Loucy (cell line): ENCODE results near the gene AP1S1.

Source experiments
- H2AFZ ChIP-seq: fragments of 200-600 bp; sonication (generic); 2 replicates; pipeline ENCODE4 v1.6.0; 2016; ENCODE audit warnings: antibody characterized with exemption, mild to moderate bottlenecking, low read length, moderate library complexity
- H3F3A ChIP-seq: fragments of 200-600 bp; 2 replicates; pipeline ENCODE4 v1.6.0; 2016; ENCODE audit warnings: antibody characterized with exemption, low read depth, mild to moderate bottlenecking
- H3K27me3 ChIP-seq: fragments of 200-600 bp; sonication (generic); 2 replicates; pipeline ENCODE4 v1.6.1; 2014; ENCODE audit warnings: low read length, mild to moderate bottlenecking; ENCODE audit not compliant: insufficient read depth, poor library complexity, severe bottlenecking
- H3K36me3 ChIP-seq: fragments of 200-600 bp; sonication (generic); 2 replicates; pipeline ENCODE4 v1.6.1; 2016; ENCODE audit warnings: low read length; ENCODE audit not compliant: insufficient read depth
- H3K4me1 ChIP-seq: fragments of 200-600 bp; sonication (generic); 2 replicates; pipeline ENCODE4 v1.5.1; 2014; ENCODE audit warnings: low read length, mild to moderate bottlenecking; ENCODE audit not compliant: insufficient read depth, poor library complexity, severe bottlenecking
- H3K4me2 ChIP-seq: fragments of 200-600 bp; sonication (generic); 2 replicates; pipeline ENCODE4 v1.6.0; 2014; ENCODE audit warnings: antibody characterized with exemption, low read length, low read depth, mild to moderate bottlenecking; ENCODE audit not compliant: poor library complexity, severe bottlenecking
- H3K4me3 ChIP-seq: fragments of 200-600 bp; sonication (generic); 2 replicates; pipeline ENCODE4 v1.5.1; 2014; ENCODE audit warnings: low read length, mild to moderate bottlenecking, mixed read lengths; ENCODE audit not compliant: poor library complexity, severe bottlenecking
- H3K79me2 ChIP-seq: fragments of 200-600 bp; sonication (generic); 2 replicates; pipeline ENCODE4 v1.6.1; 2014; ENCODE audit warnings: low read length; ENCODE audit not compliant: insufficient read depth
- H3K9ac ChIP-seq: fragments of 200-600 bp; sonication (generic); 2 replicates; pipeline ENCODE4 v1.6.0; 2014; ENCODE audit warnings: mild to moderate bottlenecking, low read depth, low read length, moderate library complexity; ENCODE audit not compliant: poor library complexity, severe bottlenecking
- H3K9me2 ChIP-seq: fragments of 200-600 bp; sonication (generic); replicated peaks from 2 replicates; pipeline ENCODE4 v1.6.1; 2016; ENCODE audit warnings: low read depth, low read length, mixed read lengths
- H3K9me3 ChIP-seq: fragments of 200-600 bp; sonication (generic); 2 replicates; pipeline ENCODE4 v1.6.1; 2014; ENCODE audit warnings: mild to moderate bottlenecking, antibody characterized with exemption, low read length, low read depth; ENCODE audit not compliant: insufficient read depth
- H4K20me1 ChIP-seq: fragments of 200-600 bp; sonication (generic); 2 replicates; pipeline ENCODE4 v1.6.0; 2014; ENCODE audit warnings: antibody characterized with exemption, low read length, mild to moderate bottlenecking; ENCODE audit not compliant: insufficient read depth, poor library complexity, severe bottlenecking
- CTCF ChIP-seq: fragments of 200-600 bp; sonication (generic); conservative IDR thresholded peaks from 2 replicates; pipeline ENCODE4 v1.5.1; 2014; ENCODE audit warnings: mild to moderate bottlenecking, antibody characterized with exemption, low read length
- EZH2phosphoT487 ChIP-seq: fragments of 200-600 bp; IDR thresholded peaks from 2 replicates; pipeline ENCODE4 v1.6.1; 2018; ENCODE audit warnings: antibody characterized with exemption, mild to moderate bottlenecking, moderate library complexity, borderline replicate concordance

The AP1S1 gene

DNA sequence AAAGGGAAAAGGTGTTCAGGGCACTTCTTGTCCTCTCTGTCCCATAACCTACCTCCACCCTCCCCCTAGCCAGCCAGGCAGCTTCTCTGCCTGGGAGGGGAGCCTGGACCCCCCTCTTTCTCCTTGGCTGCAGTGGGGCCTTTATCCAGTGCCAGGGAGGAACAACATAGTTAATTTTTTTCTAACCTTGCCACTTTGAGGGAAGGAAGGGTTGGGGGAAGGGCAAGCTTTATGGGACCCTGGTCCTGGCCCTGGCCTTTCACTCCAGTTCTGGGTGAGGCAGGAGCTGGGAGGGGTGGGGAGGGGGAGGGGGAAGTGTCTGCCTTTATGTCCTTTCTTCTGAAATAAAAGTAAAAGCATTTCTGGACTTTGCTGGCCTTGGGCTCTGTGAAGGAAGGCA lies 6.6 kb downstream of the AP1S1 start:
- H4K20me1 ChIP-seq = peaks cover 15% of the 10 kb centered on the region
- H3K4me2 ChIP-seq = no peak overlapping the region
- H3K4me1 ChIP-seq = peaks cover 5% of the 10 kb centered on the region
- H3K36me3 ChIP-seq = no peaks in the 10 kb centered on the region
- peaks cover 6% of the 10 kb centered on the region; the same call in 1 of the 2 replicates for H3K79me2 ChIP-seq
- no peak for TF ChIP-seq EZH2phosphoT487
- no peak for TF ChIP-seq CTCF
- H3K9me3 ChIP-seq = no peaks in the 10 kb centered on the region
- H3K4me3 ChIP-seq = no peak overlapping the region
- H3K27me3 ChIP-seq = no peaks in the 10 kb centered on the region
- 0 out of 2 replicates have a peak, but pooled peaks cover 3% of the 10 kb centered on the region for H3F3A ChIP-seq
- no peak overlapping the region for H3K9ac ChIP-seq
- no peak overlapping the region for H2AFZ ChIP-seq
- H3K9me2 ChIP-seq = no peaks in the 10 kb centered on the region

DNA sequence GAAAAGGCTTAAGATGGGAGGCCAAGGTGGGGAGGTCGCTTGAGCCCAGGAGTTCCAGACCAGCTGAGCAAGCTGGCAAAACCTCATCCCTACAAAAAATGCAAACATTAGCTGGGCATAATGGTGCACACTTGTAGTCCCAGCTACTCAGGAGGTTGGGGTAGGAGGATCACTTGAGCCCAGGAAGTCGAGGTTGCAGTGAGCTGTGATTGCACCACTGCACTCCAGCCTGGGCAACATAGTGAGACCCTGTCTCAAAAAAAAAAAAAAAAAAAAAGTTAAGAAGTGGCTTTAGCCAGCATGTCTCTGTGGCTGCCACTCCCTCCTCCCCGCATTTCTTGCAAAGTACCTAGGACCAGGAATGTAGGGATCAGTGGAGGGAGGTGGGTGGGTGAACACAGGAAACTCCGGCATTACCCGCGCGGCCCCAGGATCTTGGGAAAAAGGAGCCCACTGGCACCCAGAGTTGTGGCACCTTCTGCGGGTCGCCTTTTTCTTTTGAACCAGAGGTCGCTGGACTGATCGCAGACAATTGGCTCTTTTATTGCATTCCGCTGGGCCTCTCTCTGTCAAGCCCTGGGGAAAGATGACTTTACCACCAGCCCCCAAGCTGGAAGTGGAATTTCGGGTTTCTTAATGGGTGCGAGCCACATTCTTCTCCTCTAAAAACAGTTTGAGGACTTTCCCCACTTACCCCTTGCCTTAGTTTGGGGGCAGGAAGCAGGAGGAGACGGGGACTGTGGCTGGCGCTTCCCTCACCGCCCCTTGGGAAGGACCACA lies 7.6 kb downstream of the AP1S1 start:
- Histone ChIP-seq H3K4me2 (peak overlapping the region; percentile 44), H3K79me2 (0 out of 2 replicates have a peak, but pooled peaks cover 6% of the 10 kb centered on the region), H4K20me1 (peaks cover 16% of the 10 kb centered on the region), H3K4me3 (peak overlapping the region; percentile 74), H2AFZ (no peak overlapping the region), H3F3A (0 out of 2 replicates have a peak, but pooled peaks cover 3% of the 10 kb centered on the region), H3K36me3 (no peaks in the 10 kb centered on the region), H3K9me2 (no peaks in the 10 kb centered on the region), H3K27me3 (no peaks in the 10 kb centered on the region), H3K4me1 (peaks cover 5% of the 10 kb centered on the region), H3K9me3 (no peaks in the 10 kb centered on the region), H3K9ac (peak overlapping the region; percentile 71)
- TF ChIP-seq EZH2phosphoT487 (no peak), CTCF (no peak)

- no peaks in the 10 kb centered on the region for H3K9me2 ChIP-seq
- peak overlapping the region; percentile 44 for H3K4me2 ChIP-seq
- peak overlapping the region; percentile 74 for H3K4me3 ChIP-seq
- no peaks in the 10 kb centered on the region for H3K36me3 ChIP-seq
- H3K9ac ChIP-seq = peak overlapping the region; percentile 71
- no peak overlapping the region for H2AFZ ChIP-seq
- TF ChIP-seq CTCF = no peak
- no peak for TF ChIP-seq EZH2phosphoT487
- H3K9me3 ChIP-seq = no peaks in the 10 kb centered on the region
- 0 out of 2 replicates have a peak, but pooled peaks cover 3% of the 10 kb centered on the region for H3F3A ChIP-seq
- 0 out of 2 replicates have a peak, but pooled peaks cover 6% of the 10 kb centered on the region for H3K79me2 ChIP-seq
- no peaks in the 10 kb centered on the region for H3K27me3 ChIP-seq
- peaks cover 16% of the 10 kb centered on the region for H4K20me1 ChIP-seq
- peaks cover 13% of the 10 kb centered on the region for H3K4me1 ChIP-seq
These were observed 8.4 kb downstream of the AP1S1 start for GRCh38 chr7:101162551-101163278.
